HG02885 (cell line): ENCODE measurements around the gene ATP6V0E1.

Experiments
- ATAC-seq: cut with Tn5 transposase; IDR thresholded peaks from one replicate; pipeline ENCODE4 v1.9.1; 2021; ENCODE audit warnings: mild to moderate bottlenecking; ENCODE audit not compliant: unreplicated experiment, poor library complexity

Gene ATP6V0E1

GRCh38 chr5:172983542-172984243 is at the start of gene ATP6V0E1:
TSS of gene ATP6V0E1 (plus strand) at chr5:172983771. CDS start at chr5:172983861, 90 bp downstream.
- peak; percentile 93 for ATAC-seq

- ATAC-seq, result no peak
Measured at GRCh38 chr5:172935096-172935495, 48.5 kb upstream of the ATP6V0E1 start.

- no peak for ATAC-seq
Measured at GRCh38 chr5:172936401-172936800, 47.2 kb upstream of the ATP6V0E1 start.

GRCh38 chr5:172939071-172939470 is 44.5 kb upstream of the ATP6V0E1 start:
- ATAC-seq, result no peak

- ATAC-seq, result no peak
Measured at GRCh38 chr5:172939611-172940267, 43.8 kb upstream of the ATP6V0E1 start.

GRCh38 chr5:172940268-172941066 is 43.1 kb upstream of the ATP6V0E1 start:
- ATAC-seq, result no peak

- ATAC-seq, result no peak
Measured at GRCh38 chr5:172941067-172941516, 42.5 kb upstream of the ATP6V0E1 start.

- ATAC-seq, result no peak
Measured at GRCh38 chr5:172942556-172942955, 41.0 kb upstream of the ATP6V0E1 start.

GRCh38 chr5:172943283-172943841 is 40.2 kb upstream of the ATP6V0E1 start:
- no peak for ATAC-seq

- no peak for ATAC-seq
Measured at GRCh38 chr5:172943906-172944305, 39.7 kb upstream of the ATP6V0E1 start.

GRCh38 chr5:172944741-172945140 is 38.8 kb upstream of the ATP6V0E1 start:
- ATAC-seq, result no peak

GRCh38 chr5:172945151-172945550 is 38.4 kb upstream of the ATP6V0E1 start:
- no peak for ATAC-seq

- no peak for ATAC-seq
Measured at GRCh38 chr5:172946146-172946545, 37.4 kb upstream of the ATP6V0E1 start.

- ATAC-seq, result no peak
Measured at GRCh38 chr5:172949426-172949825, 34.1 kb upstream of the ATP6V0E1 start.

GRCh38 chr5:172950176-172950965 is 33.2 kb upstream of the ATP6V0E1 start:
- no peak for ATAC-seq

GRCh38 chr5:172951371-172952033 is 32.1 kb upstream of the ATP6V0E1 start:
- ATAC-seq, result no peak

GRCh38 chr5:172952034-172952511 is 31.5 kb upstream of the ATP6V0E1 start:
- ATAC-seq, result no peak

GRCh38 chr5:172953776-172954675 is 29.5 kb upstream of the ATP6V0E1 start:
- no peak for ATAC-seq
